WTC11 (cell line): Measurements from ENCODE around the gene PPP1R12A. TPM values are rescaled to one million over a fixed set of nuclear protein-coding genes. Genes with fewer than 3 reads are reported as not detected.

Experiments
- ATAC-seq: fragments of 200-7000 bp; cut with Tn5 transposase; 2 replicates; pipeline ENCODE4 v1.10.0; 2021; ENCODE audit warnings: mild to moderate bottlenecking, moderate library complexity
- CTCF ChIA-PET: fragments of 300-600 bp; sonication (Branson Sonifier 250); formaldehyde crosslinking; loops from one replicate; lab custom pipeline; 2021; ENCODE audit warnings: antibody characterized with exemption; lab: Charles Lee
- POLR2A ChIA-PET: fragments of 350-600 bp; sonication (Branson Sonifier 250); formaldehyde crosslinking; loops from one replicate; lab custom pipeline; 2021; ENCODE audit warnings: antibody characterized with exemption; lab: Charles Lee
- DNase-seq: peaks from one replicate; pipeline ENCODE4 v3.0.0; 2021; ENCODE audit warnings: low spot score
- H3K27ac Mint-ChIP-seq: 2 replicates; pipeline ENCODE4 v1.8.0; 2021; ENCODE audit warnings: mixed read lengths
- H3K27me3 Mint-ChIP-seq: 2 replicates; pipeline ENCODE4 v1.8.0; 2021; ENCODE audit warnings: low read depth, mild to moderate bottlenecking, moderate library complexity, mixed read lengths
- H3K36me3 Mint-ChIP-seq: 2 replicates; pipeline ENCODE4 v1.8.0; 2021; ENCODE audit warnings: mixed read lengths
- H3K4me1 Mint-ChIP-seq: 2 replicates; pipeline ENCODE4 v1.8.0; 2022; ENCODE audit warnings: mixed read lengths
- H3K4me3 Mint-ChIP-seq: 2 replicates; pipeline ENCODE4 v1.8.0; 2021; ENCODE audit warnings: mild to moderate bottlenecking, moderate library complexity, mixed read lengths
- H3K9me3 Mint-ChIP-seq: 2 replicates; pipeline ENCODE4 v1.8.0; 2021; ENCODE audit warnings: mixed read lengths
- CREM ChIP-seq: sonication (generic); formaldehyde crosslinking; IDR thresholded peaks from 2 replicates; pipeline ENCODE4 v1.8.1; 2022; ENCODE audit warnings: mild to moderate bottlenecking, missing genetic modification reagents, moderate library complexity
- FOXK1 ChIP-seq: sonication (generic); formaldehyde crosslinking; IDR thresholded peaks from 2 replicates; pipeline ENCODE4 v1.8.0; 2022; ENCODE audit warnings: mild to moderate bottlenecking, moderate library complexity, missing genetic modification reagents
- FOXP1 ChIP-seq: sonication (generic); formaldehyde crosslinking; IDR thresholded peaks from 2 replicates; pipeline ENCODE4 v1.8.0; 2022; ENCODE audit warnings: missing genetic modification reagents, mild to moderate bottlenecking, moderate library complexity, borderline replicate concordance
- HMGA2 ChIP-seq: fragments of 250-450 bp; sonication (Bioruptor Pico); IDR thresholded peaks from 2 replicates; pipeline ENCODE4 v1.4.0; 2021; ENCODE audit warnings: mild to moderate bottlenecking, moderate library complexity
- MXD4 ChIP-seq: fragments of 250-450 bp; sonication (Bioruptor Pico); IDR thresholded peaks from 2 replicates; pipeline ENCODE4 v1.8.0; 2021; ENCODE audit warnings: mild to moderate bottlenecking, moderate library complexity, borderline replicate concordance
- MYBL2 ChIP-seq: sonication (generic); formaldehyde crosslinking; IDR thresholded peaks from 2 replicates; pipeline ENCODE4 v1.8.1; 2023; ENCODE audit warnings: mild to moderate bottlenecking, moderate library complexity, missing genetic modification reagents
- NFE2L1 ChIP-seq: sonication (generic); formaldehyde crosslinking; IDR thresholded peaks from 2 replicates; pipeline ENCODE4 v1.8.1; 2023; ENCODE audit warnings: missing genetic modification reagents
- NFYB ChIP-seq: sonication (generic); formaldehyde crosslinking; conservative IDR thresholded peaks from 2 replicates; pipeline ENCODE4 v1.8.0; 2022; ENCODE audit warnings: low read depth, missing genetic modification reagents
- NR3C1 ChIP-seq: sonication (generic); formaldehyde crosslinking; conservative IDR thresholded peaks from 2 replicates; pipeline ENCODE4 v1.8.1; 2023; ENCODE audit warnings: low read depth, mild to moderate bottlenecking, missing genetic modification reagents
- RELA ChIP-seq: sonication (generic); formaldehyde crosslinking; IDR thresholded peaks from 2 replicates; pipeline ENCODE4 v1.8.1; 2022; ENCODE audit warnings: missing genetic modification reagents, mild to moderate bottlenecking, borderline replicate concordance
- SP1 ChIP-seq: sonication (generic); formaldehyde crosslinking; conservative IDR thresholded peaks from 2 replicates; pipeline ENCODE4 v1.8.1; 2022; ENCODE audit warnings: missing genetic modification reagents
- TEAD4 ChIP-seq: sonication (generic); formaldehyde crosslinking; IDR thresholded peaks from 2 replicates; pipeline ENCODE4 v1.8.0; 2022; ENCODE audit warnings: mild to moderate bottlenecking, missing genetic modification reagents
- ZNF396 ChIP-seq: fragments of 250-450 bp; sonication (Bioruptor Pico); IDR thresholded peaks from 2 replicates; pipeline ENCODE4 v1.8.0; 2021; ENCODE audit warnings: mild to moderate bottlenecking, moderate library complexity, borderline replicate concordance
- ZNF423 ChIP-seq: fragments of 250-450 bp; sonication (Bioruptor Pico); IDR thresholded peaks from 2 replicates; pipeline ENCODE4 v2.1.2; 2022; ENCODE audit warnings: mild to moderate bottlenecking, moderate library complexity
- ZNF532 ChIP-seq: fragments of 250-450 bp; sonication (Bioruptor Pico); IDR thresholded peaks from 2 replicates; pipeline ENCODE4 v1.9.0; 2021; ENCODE audit warnings: mild to moderate bottlenecking, borderline replicate concordance
- total RNA-seq: library from RNA; stranded (reverse); gene quantifications from 3 replicates; pipeline ENCODE4 v1.2.3, GENCODE V29; 2021
- TF ChIP-seq, protein P1 (sequence below): fragments of 250-450 bp; sonication (Bioruptor Pico); IDR thresholded peaks from 2 replicates; pipeline ENCODE4 v1.9.0; 2021; ENCODE audit warnings: mild to moderate bottlenecking
- TF ChIP-seq, protein P2 (sequence below): sonication (generic); formaldehyde crosslinking; IDR thresholded peaks from 2 replicates; pipeline ENCODE4 v1.8.0; 2023; ENCODE audit warnings: mild to moderate bottlenecking, missing genetic modification reagents
- TF ChIP-seq, protein P3 (sequence below): fragments of 250-450 bp; sonication (Bioruptor Pico); IDR thresholded peaks from 2 replicates; pipeline ENCODE4 v1.8.0; 2021; ENCODE audit warnings: mild to moderate bottlenecking

Gene PPP1R12A
- total RNA-seq, 1 experiment from 2014 or later, result 83.8 TPM

GRCh38 chr12:79763766-79764452, 171.0 kb downstream of the PPP1R12A start:
- ATAC-seq (no peak), DNase-seq (no peak)
- no peak overlapping the region for H3K4me3 Mint-ChIP-seq
- no peak overlapping the region for H3K27ac Mint-ChIP-seq
- POLR2A ChIA-PET, result interaction anchor here (0.6 kb wide), 1 partner anchor 268 kb away, joined by 3 read pairs; no protein-coding TSS in a partner anchor
- H3K27me3 Mint-ChIP-seq, result no peaks in the 10 kb centered on the region
- peaks cover 8% of the 10 kb centered on the region for H3K9me3 Mint-ChIP-seq
- no peaks in the 10 kb centered on the region for H3K4me1 Mint-ChIP-seq
- CTCF ChIA-PET, result interaction anchor here (0.6 kb wide), 1 partner anchor 426 kb away, joined by 6 read pairs; no protein-coding TSS in a partner anchor
- TF ChIP-seq, protein P1, sequence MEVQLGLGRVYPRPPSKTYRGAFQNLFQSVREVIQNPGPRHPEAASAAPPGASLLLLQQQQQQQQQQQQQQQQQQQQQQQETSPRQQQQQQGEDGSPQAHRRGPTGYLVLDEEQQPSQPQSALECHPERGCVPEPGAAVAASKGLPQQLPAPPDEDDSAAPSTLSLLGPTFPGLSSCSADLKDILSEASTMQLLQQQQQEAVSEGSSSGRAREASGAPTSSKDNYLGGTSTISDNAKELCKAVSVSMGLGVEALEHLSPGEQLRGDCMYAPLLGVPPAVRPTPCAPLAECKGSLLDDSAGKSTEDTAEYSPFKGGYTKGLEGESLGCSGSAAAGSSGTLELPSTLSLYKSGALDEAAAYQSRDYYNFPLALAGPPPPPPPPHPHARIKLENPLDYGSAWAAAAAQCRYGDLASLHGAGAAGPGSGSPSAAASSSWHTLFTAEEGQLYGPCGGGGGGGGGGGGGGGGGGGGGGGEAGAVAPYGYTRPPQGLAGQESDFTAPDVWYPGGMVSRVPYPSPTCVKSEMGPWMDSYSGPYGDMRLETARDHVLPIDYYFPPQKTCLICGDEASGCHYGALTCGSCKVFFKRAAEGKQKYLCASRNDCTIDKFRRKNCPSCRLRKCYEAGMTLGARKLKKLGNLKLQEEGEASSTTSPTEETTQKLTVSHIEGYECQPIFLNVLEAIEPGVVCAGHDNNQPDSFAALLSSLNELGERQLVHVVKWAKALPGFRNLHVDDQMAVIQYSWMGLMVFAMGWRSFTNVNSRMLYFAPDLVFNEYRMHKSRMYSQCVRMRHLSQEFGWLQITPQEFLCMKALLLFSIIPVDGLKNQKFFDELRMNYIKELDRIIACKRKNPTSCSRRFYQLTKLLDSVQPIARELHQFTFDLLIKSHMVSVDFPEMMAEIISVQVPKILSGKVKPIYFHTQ (CRISPR knock-in tag), result no peak
- TF ChIP-seq ZNF396 (CRISPR knock-in tag) (no peak), MYBL2 (no peak), MXD4 (CRISPR knock-in tag) (no peak), NFE2L1 (no peak), SP1 (CRISPR knock-in tag) (no peak), FOXK1 (CRISPR knock-in tag) (no peak), RELA (CRISPR knock-in tag) (no peak), CREM (CRISPR knock-in tag) (no peak), ZNF423 (no peak), TEAD4 (CRISPR knock-in tag) (no peak), FOXP1 (CRISPR knock-in tag) (no peak), NR3C1 (CRISPR knock-in tag) (no peak), HMGA2 (no peak), NFYB (no peak), ZNF532 (CRISPR knock-in tag) (no peak)
- TF ChIP-seq, protein P2, sequence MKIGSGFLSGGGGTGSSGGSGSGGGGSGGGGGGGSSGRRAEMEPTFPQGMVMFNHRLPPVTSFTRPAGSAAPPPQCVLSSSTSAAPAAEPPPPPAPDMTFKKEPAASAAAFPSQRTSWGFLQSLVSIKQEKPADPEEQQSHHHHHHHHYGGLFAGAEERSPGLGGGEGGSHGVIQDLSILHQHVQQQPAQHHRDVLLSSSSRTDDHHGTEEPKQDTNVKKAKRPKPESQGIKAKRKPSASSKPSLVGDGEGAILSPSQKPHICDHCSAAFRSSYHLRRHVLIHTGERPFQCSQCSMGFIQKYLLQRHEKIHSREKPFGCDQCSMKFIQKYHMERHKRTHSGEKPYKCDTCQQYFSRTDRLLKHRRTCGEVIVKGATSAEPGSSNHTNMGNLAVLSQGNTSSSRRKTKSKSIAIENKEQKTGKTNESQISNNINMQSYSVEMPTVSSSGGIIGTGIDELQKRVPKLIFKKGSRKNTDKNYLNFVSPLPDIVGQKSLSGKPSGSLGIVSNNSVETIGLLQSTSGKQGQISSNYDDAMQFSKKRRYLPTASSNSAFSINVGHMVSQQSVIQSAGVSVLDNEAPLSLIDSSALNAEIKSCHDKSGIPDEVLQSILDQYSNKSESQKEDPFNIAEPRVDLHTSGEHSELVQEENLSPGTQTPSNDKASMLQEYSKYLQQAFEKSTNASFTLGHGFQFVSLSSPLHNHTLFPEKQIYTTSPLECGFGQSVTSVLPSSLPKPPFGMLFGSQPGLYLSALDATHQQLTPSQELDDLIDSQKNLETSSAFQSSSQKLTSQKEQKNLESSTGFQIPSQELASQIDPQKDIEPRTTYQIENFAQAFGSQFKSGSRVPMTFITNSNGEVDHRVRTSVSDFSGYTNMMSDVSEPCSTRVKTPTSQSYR (CRISPR knock-in tag), result no peak
- TF ChIP-seq, protein P3, sequence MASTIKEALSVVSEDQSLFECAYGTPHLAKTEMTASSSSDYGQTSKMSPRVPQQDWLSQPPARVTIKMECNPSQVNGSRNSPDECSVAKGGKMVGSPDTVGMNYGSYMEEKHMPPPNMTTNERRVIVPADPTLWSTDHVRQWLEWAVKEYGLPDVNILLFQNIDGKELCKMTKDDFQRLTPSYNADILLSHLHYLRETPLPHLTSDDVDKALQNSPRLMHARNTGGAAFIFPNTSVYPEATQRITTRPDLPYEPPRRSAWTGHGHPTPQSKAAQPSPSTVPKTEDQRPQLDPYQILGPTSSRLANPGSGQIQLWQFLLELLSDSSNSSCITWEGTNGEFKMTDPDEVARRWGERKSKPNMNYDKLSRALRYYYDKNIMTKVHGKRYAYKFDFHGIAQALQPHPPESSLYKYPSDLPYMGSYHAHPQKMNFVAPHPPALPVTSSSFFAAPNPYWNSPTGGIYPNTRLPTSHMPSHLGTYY, result no peak
- peaks cover 7% of the 10 kb centered on the region; the same call in 1 of the 2 replicates for H3K36me3 Mint-ChIP-seq
